ENCODE data around the gene MC5R.

Gene MC5R

DNA sequence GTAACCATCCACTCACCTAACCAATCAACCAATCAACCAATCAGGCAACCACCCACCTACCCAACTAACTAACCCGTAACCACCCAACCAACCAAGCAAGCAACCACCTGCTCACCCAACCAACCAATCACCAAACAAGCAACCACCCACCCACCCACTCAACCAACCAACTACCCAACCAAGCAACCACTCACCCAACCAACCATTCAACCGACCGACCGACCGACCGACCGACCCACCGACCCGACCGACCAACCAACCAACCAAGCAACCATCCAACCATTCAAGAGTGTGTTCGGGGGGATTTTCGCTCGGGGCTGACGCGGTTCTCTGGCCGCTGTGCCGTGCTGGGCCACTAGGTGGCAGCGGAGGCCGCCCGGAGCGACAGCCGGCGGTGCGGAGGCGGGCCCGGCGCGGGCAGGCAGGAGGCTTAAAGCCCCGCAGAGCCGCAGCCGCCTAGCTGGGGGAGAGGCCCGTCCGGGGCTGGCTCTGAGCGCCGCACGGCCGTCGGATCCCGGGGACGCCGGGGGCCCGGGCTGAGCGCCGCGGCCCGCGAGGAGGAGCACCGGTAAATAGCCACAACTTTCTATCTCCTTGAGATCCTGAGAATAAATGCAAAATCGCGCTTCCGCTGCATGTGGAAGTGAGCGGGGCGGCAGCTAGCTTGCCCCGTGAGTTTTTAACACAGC lies at the start of gene MC5R:
Gene MC5R, plus strand, starts transcription at position 443 of the 689 bp plus-strand sequence. CDS start 1,617 bp downstream, outside the sequence.
- peak; percentile 50 for DNase-seq (ENCODE audit: low spot score)

GRCh38 chr18:13775058-13775457 lies 48.9 kb upstream of the MC5R start:
- no peak for DNase-seq (ENCODE audit: low spot score)

DNA sequence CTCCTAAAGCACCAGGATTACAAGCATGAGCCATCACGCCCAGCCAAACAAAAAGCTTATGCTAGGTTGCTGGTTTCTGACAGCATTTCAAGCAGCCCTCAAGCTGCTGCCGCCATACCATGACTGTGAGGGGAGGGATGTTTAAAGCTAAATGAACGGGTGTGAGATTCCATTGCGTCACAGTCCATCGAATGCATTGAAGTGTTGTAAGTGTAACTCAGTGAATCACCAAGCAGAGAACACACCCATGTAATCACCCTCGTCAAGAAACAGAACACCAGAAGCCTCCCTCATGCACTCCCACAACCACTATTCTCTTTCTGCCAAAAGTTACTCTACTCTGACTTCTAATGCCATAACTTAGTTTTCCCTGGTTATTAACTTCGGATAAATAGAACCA lies 32.8 kb upstream of the MC5R start:
- DNase-seq (ENCODE audit: low spot score), result no peak

- DNase-seq (ENCODE audit: low spot score), result no peak
Measured at GRCh38 chr18:13793819-13794218, 30.1 kb upstream of the MC5R start.

DNA sequence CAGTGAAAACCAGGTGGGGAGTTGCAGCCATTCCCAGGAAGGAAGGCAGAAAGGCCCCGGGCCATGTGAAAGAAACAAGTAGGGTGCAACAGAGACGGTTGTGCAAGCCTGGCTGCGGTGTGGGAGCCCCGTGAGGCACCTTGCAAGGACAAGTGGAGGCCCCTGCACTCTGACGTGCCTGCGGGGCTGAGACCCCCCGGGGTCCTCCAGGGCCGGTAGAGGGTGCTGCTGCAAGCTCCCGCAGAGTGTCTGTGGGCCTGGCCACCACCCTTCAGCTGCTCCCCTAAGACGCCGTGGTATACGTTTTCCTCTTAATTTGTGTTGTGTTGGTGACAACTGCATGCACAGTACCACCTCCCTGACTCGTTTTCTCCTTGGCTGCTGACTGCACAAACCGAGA lies 27.4 kb upstream of the MC5R start:
- no peak for DNase-seq (ENCODE audit: low spot score)

GRCh38 chr18:13797157-13797611 lies 26.8 kb upstream of the MC5R start:
- peak; percentile 85 for DNase-seq (ENCODE audit: low spot score)

DNA sequence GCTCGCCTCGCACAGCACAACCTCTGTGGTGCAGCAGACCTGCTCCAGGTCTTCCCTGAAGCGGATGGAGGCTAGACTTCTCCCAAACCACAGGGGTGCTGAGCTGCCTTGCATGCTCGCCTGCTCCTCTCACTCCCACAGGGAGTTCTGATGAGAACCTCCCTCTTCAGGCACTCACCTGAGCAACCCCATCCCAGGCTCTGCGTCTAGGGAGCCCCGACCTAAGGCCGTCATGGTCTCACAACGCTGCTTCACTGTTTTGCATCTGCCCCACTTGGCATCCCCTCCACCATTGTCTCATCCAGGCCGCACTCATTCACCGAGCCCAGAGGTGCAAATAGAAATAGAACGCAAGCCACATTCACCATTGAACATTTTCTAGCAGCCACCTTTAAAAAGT lies 24.6 kb upstream of the MC5R start:
- no peak for DNase-seq (ENCODE audit: low spot score)

DNA sequence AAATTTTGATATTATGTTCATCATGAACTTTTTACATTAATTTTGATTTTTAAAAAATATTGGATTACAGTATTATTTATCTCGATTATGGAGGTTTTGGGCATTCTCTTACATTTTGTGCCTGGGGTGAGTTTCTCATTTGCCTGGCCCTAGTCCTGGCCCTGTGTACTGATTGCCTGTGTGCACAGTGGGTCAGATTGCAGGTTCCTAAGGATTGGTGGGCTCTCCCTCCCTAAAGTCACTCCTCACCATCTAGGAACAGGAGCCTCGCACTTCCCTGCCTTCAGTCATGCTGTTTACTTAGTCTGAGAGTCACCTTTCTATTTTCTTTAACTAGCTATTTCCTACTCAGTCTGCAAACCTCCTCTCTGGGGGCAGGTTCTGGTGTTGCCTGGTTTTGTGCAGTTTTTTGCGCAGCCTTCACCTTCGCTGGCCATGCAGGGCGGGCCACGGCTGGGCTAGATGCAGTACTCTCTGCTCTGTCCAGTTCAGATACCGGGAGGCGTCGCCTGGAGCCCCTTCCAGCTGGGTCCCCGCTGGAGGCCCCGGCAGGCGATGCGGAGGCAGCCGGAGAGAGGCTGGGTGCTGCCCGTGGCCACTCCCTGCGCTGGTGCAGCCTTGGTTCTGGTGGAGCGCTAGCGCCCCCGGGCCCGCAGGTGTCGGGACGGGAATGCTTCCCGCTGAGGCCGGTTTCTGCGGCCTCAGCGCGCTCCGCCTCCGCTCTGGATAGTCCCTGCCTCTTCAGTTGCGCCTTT lies 23.3 kb upstream of the MC5R start:
- DNase-seq (ENCODE audit: low spot score), result peak; percentile 61

DNA sequence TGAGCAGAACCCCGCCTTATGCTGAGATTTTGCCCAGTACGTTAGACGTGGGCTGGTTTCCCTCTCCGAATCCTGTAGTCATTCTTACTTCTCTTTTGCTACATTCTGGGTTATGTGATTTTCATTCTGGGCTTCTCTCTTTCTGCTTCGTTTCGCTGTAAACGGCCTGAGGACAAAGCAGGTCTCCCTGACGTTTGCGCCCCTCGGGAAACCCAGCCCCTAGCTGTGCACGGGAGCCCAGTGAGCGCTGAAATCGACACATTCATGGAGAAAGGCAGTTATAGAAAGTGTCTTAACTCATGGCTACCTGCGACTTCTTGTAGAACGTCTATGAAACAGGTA lies 22.7 kb upstream of the MC5R start:
- no peak for DNase-seq (ENCODE audit: low spot score)

DNA sequence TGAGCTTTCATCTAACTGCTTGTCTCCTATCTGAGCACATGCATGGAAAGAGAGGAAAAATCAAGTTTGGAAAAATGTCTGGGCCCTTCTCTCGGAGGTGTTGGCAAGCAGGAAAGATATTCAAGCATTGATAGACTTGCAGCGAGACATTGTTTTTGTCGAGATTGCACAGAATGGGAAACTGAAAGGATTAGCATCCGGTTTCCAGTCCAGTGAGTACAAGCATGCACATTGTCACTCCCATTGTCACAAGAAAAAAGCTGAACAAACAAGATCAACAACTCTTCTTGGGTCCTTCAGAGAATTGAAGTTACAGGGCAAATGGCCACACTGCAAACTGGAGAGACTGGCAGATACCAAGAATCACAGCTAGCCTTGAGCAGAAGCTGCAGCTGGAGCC lies 19.6 kb upstream of the MC5R start:
- DNase-seq (ENCODE audit: low spot score), result no peak

- no peak for DNase-seq (ENCODE audit: low spot score)
Measured at GRCh38 chr18:13808294-13809042, 15.5 kb upstream of the MC5R start.

GRCh38 chr18:13809043-13809430 lies 14.9 kb upstream of the MC5R start:
- no peak for DNase-seq (ENCODE audit: low spot score)

DNA sequence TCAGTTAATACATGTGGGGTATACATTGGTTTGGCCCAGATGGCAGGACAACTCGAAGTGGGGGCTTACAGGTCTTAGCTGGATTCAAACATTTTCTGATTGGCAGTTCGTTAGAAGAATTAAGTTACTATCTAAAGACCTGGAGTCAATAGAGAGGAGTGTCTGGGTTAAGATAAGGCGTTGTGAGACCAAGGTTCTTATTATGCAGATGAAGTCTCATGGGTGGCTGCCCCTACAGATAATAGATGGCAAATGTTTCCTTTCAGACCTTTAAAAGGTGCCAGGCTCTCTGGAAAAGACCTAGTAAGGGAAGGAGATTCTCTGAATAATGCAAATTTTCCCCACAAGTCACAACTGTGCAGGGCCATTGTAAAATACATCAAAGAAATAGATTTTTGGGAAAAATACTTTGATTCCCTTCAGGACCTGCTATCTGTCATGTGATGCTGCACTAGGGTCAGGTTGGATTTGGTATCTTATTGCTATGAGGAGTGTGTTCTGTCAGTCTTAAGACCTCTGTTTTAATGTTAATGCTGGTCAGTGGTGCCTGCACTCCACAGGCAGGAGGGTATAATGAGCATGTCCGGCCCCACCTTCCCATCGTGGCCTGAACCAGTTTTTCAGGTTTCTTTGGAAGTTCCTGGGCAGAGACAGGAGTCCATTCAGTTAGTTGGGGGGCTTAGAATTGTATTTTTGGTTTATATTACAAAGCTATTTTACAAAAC lies 14.3 kb upstream of the MC5R start:
- DNase-seq (ENCODE audit: low spot score), result no peak

- no peak for DNase-seq (ENCODE audit: low spot score)
Measured at GRCh38 chr18:13810950-13811485, 12.9 kb upstream of the MC5R start.

DNA sequence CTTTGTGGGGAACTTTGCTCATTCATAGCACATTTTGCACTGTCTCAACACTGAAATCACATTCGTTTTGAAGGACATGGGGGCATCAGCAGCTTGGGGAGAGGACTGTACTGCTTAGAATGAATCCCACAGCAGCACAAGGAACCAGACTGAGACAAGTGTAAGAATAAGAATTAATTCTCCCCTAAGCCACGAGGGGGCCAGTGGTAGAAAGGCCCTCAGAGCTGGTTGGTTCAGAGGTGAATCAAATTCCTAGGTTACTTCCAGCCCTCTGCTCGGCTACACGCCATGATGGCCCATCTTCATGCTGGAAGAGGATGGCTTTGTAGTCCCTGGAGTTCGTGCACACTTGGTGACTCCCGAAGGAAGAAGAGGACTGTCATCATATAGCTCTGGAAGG lies 12.0 kb upstream of the MC5R start:
- DNase-seq (ENCODE audit: low spot score), result no peak

DNA sequence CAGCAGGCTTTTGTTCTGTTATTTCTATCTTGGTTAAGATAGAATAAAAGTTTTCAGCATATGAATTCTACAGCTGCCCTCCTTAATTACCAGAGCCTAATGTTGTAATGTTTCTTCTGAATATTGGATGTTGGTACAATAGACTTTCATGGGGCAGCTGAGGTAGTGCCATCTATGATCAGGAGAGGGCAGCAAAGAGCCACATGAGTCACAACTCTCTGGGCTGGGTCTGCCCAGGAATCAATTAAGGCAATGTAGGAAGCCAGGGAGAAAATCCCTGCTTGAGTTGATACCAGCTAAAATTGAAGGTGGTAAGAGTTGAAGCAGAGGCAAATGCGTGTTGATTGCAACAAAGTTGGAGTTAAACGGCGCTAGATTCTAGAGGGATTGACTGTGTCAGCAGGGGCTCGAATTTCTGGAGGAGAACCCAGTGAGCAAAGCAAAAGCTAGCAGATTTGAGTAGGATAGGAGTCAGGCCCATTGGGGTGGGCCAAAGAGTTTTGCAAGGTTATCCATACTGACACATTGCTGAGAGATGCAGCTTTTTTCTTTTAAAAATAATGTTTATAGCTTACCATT lies 10.6 kb upstream of the MC5R start:
- peak; percentile 52 for DNase-seq (ENCODE audit: low spot score)

- DNase-seq (ENCODE audit: low spot score), result no peak
Measured at GRCh38 chr18:13826209-13826608, 2.3 kb downstream of the MC5R start.

GRCh38 chr18:13831864-13832508 lies 8.0 kb downstream of the MC5R start:
- peak; percentile 5 for DNase-seq (ENCODE audit: low spot score)

GRCh38 chr18:13834496-13835015 lies 10.6 kb downstream of the MC5R start:
- no peak for DNase-seq (ENCODE audit: low spot score)

DNA sequence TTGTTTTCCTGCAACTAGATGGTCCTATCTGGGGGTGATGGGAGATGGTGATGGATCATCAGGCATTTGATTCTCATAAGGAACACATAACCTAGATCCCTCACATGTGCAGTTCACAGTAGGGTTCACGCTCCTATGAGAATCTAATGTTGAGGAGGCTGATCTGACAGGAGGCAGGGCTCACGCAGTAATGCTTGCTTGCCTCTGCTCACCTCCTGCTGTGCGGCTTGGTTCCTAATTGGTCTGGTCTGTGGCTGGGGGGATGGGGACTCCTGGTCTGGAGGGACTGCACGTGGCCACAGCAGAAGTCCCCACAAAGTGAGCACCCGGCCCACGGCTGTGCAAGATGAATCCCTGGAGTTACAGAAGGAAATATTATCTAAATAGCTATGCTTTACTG lies 11.3 kb downstream of the MC5R start:
- no peak for DNase-seq (ENCODE audit: low spot score)

GRCh38 chr18:13836559-13836958 lies 12.6 kb downstream of the MC5R start:
- no peak for DNase-seq (ENCODE audit: low spot score)

Measured in kidney capillary endothelial cell (primary cell).